Right kidney (tissue), 9 donors: ENCODE results near the gene CROCC.
"Not testable (repeated sequence)": the region's sequence is repeated elsewhere in the genome, so short reads cannot be mapped to it uniquely, and the experiment has no call there.

ENCODE experiments used
- DNase-seq: peaks from one replicate; pipeline ENCODE4 v3.0.0-alpha.2; 2016
- long read RNA-seq, 8 donors: transcript quantifications; one replicate each; lab custom pipeline, GENCODE V29; 2026

Gene CROCC
- long read RNA-seq, donor 1, partial matches to known transcripts, result 0 of 59 reads
- long read RNA-seq, donor 1, other reads (novel, unspliced or antisense), result 59 of 59 reads
- long read RNA-seq, donor 2, result 0 reads
- long read RNA-seq, donor 3, partial matches to known transcripts, result 83 of 220 reads
- long read RNA-seq, donor 3, other reads (novel, unspliced or antisense), result 137 of 220 reads
- long read RNA-seq, donor 4, partial matches to known transcripts, result 36 of 53 reads
- long read RNA-seq, donor 4, other reads (novel, unspliced or antisense), result 17 of 53 reads
- long read RNA-seq, donor 5, partial matches to known transcripts, result 19 of 19 reads
- long read RNA-seq, donor 5, other reads (novel, unspliced or antisense), result 0 of 19 reads
- long read RNA-seq, donor 6, result 0 reads
- long read RNA-seq, donor 7, result 0 reads
- long read RNA-seq, donor 8, result 0 reads

GRCh38 chr1:16921391-16922185 lies at the start of gene CROCC:
Gene CROCC, plus strand, starts transcription at chr1:16921931. Its CDS starts 88 bp downstream, at chr1:16922019.
- peak; percentile 69 for DNase-seq

- peak; percentile 84 for DNase-seq
Observed at GRCh38 chr1:16872152-16873075, 49.3 kb upstream of the CROCC start.

GRCh38 chr1:16873076-16873879 lies 48.5 kb upstream of the CROCC start:
- peak; percentile 88 for DNase-seq

- not testable (repeated sequence) for DNase-seq
Observed at GRCh38 chr1:16874968-16875765, 46.6 kb upstream of the CROCC start.

GRCh38 chr1:16881742-16882141 lies 40.0 kb upstream of the CROCC start:
- not testable (repeated sequence) for DNase-seq

GRCh38 chr1:16882986-16883385 lies 38.7 kb upstream of the CROCC start:
- DNase-seq, result no peak

GRCh38 chr1:16884487-16884886 lies 37.2 kb upstream of the CROCC start:
- not testable (repeated sequence) for DNase-seq

- DNase-seq, result no peak
Observed at GRCh38 chr1:16886860-16887605, 34.7 kb upstream of the CROCC start.

GRCh38 chr1:16888860-16889816 lies 32.6 kb upstream of the CROCC start:
- DNase-seq, result peak; percentile 92

- not testable (repeated sequence) for DNase-seq
Observed at GRCh38 chr1:16890539-16891021, 31.2 kb upstream of the CROCC start.

GRCh38 chr1:16891057-16891456 lies 30.7 kb upstream of the CROCC start:
- not testable (repeated sequence) for DNase-seq

GRCh38 chr1:16892978-16893525 lies 28.7 kb upstream of the CROCC start:
- not testable (repeated sequence) for DNase-seq

- DNase-seq, result not testable (repeated sequence)
Observed at GRCh38 chr1:16893796-16894195, 27.9 kb upstream of the CROCC start.

- DNase-seq, result not testable (repeated sequence)
Observed at GRCh38 chr1:16894338-16894737, 27.4 kb upstream of the CROCC start.

GRCh38 chr1:16895233-16895597 lies 26.5 kb upstream of the CROCC start:
- DNase-seq, result not testable (repeated sequence)

- peak; percentile 67 for DNase-seq
Observed at GRCh38 chr1:16895598-16896315, 26.0 kb upstream of the CROCC start, which contains the start of gene RNU1-2. Gene RNU1-2, plus strand, starts transcription at chr1:16895980.
